NCI-H69 (cell line): ENCODE data around the gene SART3.

Source experiments
- DNase-seq: peaks from one replicate; lab custom pipeline; 2025; lab: John Stamatoyannopoulos, UW

The SART3 gene

DNA sequence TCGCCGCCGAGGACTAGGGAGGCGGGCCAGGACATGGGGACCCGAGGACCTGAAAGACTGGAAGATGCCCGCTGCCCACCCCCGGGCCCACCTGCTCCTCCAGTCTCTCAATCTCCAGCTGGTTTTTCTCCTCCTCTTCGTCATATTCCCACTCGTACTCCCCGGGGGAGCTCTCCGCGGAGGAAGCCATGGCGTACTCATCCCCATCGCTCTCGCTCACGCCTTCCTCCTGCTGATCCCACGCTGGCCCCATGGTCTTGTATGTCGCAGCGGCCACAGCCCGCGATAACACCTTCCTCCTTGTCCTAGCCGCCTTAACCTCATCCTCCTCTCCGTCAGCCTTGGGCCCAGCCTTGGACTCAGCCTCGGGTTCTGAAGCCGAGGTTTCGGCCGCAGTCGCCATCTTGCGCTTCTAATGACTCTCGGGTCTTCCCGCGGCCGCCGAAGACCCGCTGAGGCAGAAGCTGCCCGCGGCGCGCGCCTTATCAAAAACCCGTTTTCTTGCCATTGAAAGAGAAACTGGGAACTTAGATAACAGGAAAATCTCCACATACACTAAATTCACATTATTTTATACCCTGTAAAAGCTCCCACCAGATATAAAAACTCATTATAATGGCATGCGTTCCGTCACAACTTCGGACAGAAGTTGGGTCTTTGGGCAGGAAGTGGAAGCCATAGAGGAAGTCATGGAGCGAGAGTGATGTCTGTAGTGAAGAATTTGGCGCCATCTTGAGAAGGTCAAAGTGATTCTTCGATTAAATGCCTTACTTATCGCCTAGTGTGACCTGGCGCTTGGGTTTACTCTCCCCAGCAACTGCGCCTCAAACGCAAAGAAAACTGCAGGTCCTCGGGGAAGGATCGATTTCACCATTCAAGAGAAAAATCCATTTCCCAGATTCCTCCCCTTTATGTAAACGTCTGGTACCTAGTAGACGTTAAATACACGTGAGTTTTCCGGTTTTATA is at the start of gene SART3:
TSS of gene SART3 (minus strand) at position 422 of the 968 bp plus-strand sequence. CDS start at position 403, 19 bp downstream.
- DNase-seq = peak; percentile 96

DNA sequence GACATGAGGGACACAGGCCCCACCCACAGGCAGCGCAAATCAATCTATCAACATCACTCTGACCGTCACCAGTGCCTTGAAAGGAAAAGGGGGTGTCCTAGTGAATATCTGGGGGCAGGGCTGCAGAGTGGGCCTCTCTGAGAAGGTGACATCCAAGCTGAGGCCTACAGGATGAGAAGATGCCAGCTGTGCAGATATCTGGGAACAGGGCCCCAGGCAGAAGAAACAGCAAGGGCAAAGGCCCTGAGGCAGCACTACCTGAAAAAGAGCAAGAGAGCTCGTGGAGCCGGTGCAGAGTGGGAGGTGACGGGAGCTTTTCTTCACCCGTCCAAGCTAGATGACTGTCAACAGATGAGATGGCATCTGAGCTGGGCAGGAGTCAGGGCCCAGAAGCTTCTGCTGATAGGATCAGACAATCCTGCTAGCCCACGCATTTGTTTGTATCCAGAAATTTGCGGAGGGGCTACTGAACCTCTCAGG is 49.4 kb upstream of the SART3 start:
- no peak for DNase-seq

DNA sequence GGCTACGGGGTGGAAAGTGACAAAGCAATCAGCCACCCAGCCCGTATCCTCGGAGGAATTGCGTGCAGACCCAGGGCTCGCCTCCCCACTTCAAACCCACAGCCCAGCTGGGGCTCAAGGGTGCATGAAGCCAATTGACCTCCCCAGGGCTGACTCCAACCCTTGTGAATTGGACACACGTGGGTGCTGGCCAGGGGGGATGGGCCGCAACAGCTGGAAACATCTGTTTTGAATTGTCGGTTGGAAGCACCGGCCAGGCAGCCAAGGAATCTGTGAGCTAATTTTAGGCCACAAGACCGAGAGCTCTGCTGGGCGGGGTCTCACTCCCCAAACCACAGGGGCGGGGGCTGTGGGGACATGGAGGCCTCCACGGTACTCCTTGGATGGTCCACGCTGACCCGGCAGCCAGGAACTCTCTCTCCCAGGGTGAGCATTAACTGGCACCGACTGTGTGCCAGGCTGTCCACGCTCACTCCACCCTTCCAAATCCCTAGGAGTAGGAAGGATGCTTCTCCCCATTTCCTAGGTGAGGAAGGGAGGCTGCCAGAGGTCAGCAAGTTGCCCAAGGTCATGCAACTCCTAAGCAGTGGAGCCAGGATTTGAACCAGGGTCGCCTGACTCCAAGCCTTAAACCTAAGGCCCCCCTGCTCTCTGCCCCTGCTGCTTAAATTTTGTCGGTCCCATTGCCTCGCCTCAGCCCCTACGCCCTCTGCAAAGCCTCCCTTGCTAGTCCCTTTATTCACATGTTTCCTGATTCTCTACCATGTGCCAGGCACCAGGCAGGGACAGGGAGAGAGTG is 48.8 kb upstream of the SART3 start:
- no peak for DNase-seq

- DNase-seq = no peak
These were observed 47.6 kb upstream of the SART3 start for GRCh38 chr12:108608616-108609015.

GRCh38 chr12:108607981-108608600 is 47.1 kb upstream of the SART3 start:
- DNase-seq = no peak

DNA sequence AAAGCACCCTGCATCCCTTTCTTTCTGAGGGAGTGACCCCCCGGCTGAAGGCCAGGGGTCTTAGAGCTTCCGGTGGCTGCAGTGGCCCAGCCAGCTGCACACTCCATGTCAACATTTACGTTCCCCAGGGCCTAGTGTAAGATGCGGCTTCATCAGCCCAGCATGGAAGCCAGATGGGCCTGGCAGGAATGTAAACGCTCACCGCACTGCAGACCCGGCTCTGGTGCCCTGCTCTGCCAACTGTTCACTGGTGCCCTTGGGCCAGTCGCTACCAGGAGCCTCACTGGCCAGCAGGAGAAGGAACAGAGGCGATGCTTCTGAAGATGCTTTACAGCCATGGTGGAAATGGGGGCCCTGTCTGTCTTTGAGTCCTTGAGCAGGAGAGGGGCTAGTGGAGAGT is 45.5 kb upstream of the SART3 start:
- peak; percentile 59 for DNase-seq

DNA sequence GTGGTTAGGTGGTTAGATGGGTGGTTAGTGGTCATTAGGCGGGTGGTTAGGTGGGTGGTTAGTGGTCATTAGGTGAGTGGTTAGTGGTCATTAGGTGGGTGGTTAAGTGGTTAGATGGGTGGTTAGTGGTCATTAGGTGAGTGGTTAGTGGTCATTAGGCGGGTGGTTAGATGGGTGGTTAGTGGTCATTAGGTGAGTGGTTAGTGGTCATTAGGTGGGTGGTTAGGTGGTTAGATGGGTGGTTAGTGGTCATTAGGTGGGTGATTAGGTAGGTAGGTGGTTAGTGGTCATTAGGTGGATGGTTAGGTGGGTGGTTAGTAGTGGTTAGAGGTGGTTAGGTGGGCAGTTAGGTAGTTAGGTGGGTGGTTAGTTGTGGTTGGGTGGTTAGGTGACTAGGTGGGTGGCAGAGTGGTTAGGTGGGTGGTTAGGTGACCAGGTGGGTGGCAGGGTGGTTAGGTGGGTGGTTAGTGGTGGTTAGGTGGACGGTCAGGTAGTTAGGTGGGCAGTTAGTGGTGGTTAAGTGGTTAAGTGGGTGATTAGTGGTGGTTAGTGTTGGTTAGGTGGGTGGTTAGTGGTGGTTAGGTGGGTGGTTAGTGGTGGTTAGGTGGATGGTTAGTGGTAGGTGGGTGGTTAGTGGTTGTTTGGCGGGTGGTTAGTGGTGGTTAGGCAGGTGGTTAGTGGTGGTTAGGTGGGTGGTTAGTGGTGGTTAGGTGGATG is 44.9 kb upstream of the SART3 start:
- no peak for DNase-seq

GRCh38 chr12:108605000-108605689 is 44.2 kb upstream of the SART3 start:
- DNase-seq = no peak

GRCh38 chr12:108604208-108604941 is 43.4 kb upstream of the SART3 start:
- peak; percentile 51 for DNase-seq

- no peak for DNase-seq
These were observed 42.8 kb upstream of the SART3 start for GRCh38 chr12:108603743-108604142.

GRCh38 chr12:108602976-108603704 is 42.2 kb upstream of the SART3 start:
- DNase-seq = no peak

GRCh38 chr12:108602209-108602705 is 41.3 kb upstream of the SART3 start:
- no peak for DNase-seq

DNA sequence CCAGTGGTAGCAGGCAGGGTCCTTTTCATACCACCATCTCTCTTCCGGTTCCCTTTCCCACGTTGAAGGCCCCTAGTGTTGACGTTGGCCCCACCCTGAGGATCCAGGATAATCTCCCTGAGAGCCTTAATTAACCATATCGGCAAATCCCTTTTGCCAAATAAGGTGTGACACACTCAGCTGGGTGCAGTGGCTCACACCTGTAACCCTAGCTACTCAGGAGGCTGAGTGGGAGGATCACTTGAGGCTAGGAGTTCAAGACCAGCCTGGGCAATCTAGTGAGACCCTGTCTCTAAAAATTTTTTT is 39.7 kb upstream of the SART3 start:
- peak; percentile 68 for DNase-seq

DNA sequence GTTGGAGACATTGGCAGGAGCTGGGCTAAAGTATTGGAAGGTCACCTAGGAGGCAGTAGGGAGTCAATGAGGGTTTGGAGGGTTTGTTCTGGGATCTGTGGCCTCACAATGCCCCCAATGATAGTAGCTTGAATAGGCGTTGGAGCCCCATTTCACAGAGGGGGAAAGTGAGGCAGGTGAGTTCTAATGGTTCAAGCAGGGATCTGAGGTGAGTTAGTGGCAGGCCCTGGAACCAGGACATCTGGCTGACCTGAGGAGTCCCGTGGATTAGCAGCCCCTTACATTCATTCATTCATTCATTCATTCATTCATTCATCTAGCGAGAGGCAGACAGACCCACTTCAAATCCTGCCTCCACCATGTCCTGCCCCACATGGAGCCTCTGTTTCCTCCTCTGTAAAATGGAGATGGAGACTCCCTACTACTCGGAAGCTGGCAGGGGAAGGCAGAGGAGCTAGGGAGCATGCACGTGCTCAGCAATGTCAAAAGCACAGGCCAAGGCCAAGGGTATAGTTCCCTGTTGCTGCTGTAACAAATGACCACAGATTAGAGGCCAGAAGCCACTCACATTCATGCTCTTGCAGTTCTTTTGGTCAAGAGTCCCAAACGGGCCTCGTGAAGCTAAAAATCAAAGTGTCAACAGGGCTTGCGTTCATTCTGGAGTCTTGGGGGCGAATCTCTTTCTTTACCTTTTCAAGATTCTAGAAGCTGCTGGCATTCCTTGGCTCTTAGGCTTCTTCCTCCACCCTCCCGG is 39.2 kb upstream of the SART3 start:
- no peak for DNase-seq

DNA sequence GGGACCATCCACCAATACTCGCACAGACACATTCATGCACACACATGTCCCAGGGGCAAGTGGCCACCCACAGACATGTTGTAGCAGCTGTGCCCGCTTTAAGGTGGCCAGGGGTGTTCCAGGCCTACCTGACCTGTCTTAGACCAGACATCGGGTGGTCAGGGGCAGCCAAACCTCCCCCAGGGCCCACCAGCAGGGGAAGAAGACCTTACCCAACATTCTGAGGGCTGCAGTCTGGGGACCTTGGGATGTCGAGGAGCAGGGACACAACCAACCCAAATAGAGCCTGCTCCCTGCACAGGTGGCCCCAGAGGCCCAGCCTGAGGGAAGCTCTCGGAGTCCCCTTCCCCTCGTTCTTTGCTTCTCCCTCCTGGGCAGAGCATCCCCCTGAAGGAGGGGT is 38.6 kb upstream of the SART3 start:
- no peak for DNase-seq

DNA sequence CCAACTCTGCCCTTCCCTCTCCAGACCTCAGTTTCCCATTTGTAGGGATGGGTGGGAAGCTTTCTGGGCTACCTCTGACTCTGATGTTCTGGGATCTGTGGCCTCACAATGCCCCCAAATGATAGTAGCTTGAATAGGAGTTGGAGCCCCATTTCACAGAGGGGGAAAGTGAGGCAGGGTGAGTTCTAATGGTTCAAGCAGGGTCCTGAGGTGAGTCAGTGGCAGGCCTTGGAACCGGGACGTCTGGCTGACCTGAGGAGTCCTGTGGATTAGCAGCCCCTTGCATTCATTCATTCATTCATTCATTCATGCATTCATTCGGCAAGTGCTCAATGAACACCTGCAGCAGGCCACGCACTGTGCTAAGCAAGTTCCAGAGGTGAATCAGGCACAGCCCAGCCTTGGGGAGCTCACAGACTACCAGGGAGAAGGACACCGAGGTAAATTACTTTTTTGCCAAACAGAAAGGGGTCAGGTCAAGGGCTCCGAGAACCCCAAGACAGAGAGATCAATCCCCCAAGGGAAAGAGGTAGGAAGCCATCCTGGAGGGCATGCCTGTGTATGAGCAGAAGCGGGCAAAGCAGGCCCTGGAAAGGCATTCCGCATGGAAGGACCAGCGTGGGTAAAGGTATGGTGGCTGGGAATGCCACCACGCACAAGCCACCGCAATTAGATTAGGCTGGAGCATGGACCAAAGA is 37.7 kb upstream of the SART3 start:
- DNase-seq = no peak

DNA sequence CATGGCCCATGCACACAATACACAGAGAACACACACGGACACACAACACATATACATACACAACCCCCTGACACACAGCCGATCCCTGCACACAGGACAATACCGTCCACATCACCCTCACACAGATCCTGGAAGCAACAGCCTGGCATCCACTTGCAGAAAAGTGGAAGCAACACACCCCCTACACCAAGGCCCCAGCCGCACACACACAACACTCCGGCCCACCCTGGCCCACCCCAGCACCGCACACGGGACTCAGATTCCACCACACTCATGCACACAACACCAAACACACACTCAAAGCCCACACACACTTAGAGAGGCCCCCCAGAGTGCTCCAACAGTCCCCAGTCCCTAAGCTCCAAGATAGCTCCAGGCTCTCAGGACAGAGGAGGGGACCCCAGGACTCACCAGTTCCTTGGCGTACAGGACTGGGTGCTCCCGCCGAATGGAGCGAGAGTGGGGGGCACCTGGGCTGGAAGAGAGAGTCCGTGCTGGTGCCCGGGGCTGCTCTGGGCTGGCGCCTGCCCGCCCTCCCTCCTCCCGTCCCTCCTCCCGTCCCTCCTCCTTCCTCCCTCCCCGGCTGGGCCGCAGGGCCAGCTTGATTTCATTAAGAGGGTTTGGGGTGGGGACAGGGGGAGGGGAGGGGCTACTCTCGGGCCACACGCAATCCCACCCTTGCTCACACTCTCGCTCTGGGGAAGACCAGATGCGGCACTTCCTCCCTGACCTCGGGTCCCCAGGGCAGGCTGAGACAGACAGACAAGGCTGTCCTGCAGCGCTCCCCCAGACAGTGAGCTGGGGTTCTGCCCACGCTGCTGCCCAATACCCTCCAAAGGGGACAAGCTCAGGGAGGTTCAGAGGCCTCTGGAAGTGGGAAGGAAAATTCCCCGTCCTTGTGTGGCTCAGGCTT is 36.8 kb upstream of the SART3 start, which contains the start of gene TMEM119:
TSS of gene TMEM119 (minus strand) at position 526 of the 913 bp plus-strand sequence. CDS start 5,701 bp downstream, outside the sequence.
- peak; percentile 13 for DNase-seq
